HepG2 (cell line): ENCODE results near the gene CARMIL1. TPM values are rescaled to one million over a fixed set of nuclear protein-coding genes. Genes with fewer than 3 reads are reported as not detected.

Experiments used
- CCAR2 ChIP-seq: fragments of 200-400 bp; formaldehyde crosslinking; optimal IDR thresholded peaks from 2 replicates; pipeline ENCODE3; 2018; ENCODE audit warnings: low read depth, mild to moderate bottlenecking, low read length, moderate library complexity
- CENPT ChIP-seq: sonication (generic); formaldehyde crosslinking; IDR thresholded peaks from 2 replicates; pipeline ENCODE4 v1.8.0; 2022; ENCODE audit warnings: low read depth, mild to moderate bottlenecking, moderate library complexity, missing genetic modification reagents
- FLYWCH1 ChIP-seq: sonication (generic); formaldehyde crosslinking; IDR thresholded peaks from 2 replicates; pipeline ENCODE4 v1.8.1; 2023; ENCODE audit warnings: mild to moderate bottlenecking, missing genetic modification reagents
- HNRNPUL1 ChIP-seq: fragments of 200-400 bp; formaldehyde crosslinking; IDR thresholded peaks from 2 replicates; pipeline ENCODE4 v1.6.1; 2017; ENCODE audit warnings: low read depth, mild to moderate bottlenecking, low read length, moderate library complexity
- HOMEZ ChIP-seq: IDR thresholded peaks from 2 replicates; pipeline ENCODE4 v1.6.1; 2016; ENCODE audit warnings: low read depth
- KLF16 ChIP-seq, 2 experiments: sonication (generic) in 1 of 2; formaldehyde crosslinking in 1 of 2; IDR thresholded peaks; 2 replicates each; pipeline versions ENCODE4 v1.6.1 to v1.8.0; 2016 to 2023; ENCODE audit warnings: missing genetic modification reagents in 2 of 2, missing compliant biosample characterization in 1 of 2
- LCORL ChIP-seq, 2 experiments: fragments of 450-650 bp in 1 of 2; sonication (generic) in 1 of 2; formaldehyde crosslinking in 1 of 2; IDR thresholded peaks; 2 replicates each; pipeline versions ENCODE4 v1.5.0 to v1.6.1; 2017 to 2020; ENCODE audit warnings: antibody characterized with exemption in 1 of 2, missing genetic modification reagents in 1 of 2
- MAFF ChIP-seq: IDR thresholded peaks from 2 replicates; pipeline ENCODE4 v1.6.1; 2011; ENCODE audit warnings: low read depth, low read length, improper control_type of control experiment
- MIER3 ChIP-seq: IDR thresholded peaks from 2 replicates; pipeline ENCODE4 v1.6.1; 2016; ENCODE audit warnings: missing compliant biosample characterization, borderline replicate concordance
- MLX ChIP-seq: IDR thresholded peaks from 2 replicates; pipeline ENCODE4 v1.6.1; 2016
- MTF2 ChIP-seq: sonication (generic); formaldehyde crosslinking; IDR thresholded peaks from 2 replicates; pipeline ENCODE4 v1.5.0; 2020; ENCODE audit warnings: missing genetic modification reagents, borderline replicate concordance
- PAWR ChIP-seq: sonication (generic); formaldehyde crosslinking; IDR thresholded peaks from 2 replicates; pipeline ENCODE4 v1.4.0; 2020; ENCODE audit warnings: missing genetic modification reagents, mild to moderate bottlenecking, borderline replicate concordance
- REST ChIP-seq, 2 experiments: IDR thresholded peaks; 2 replicates each; pipeline ENCODE4 v1.6.1; 2011 to 2012; ENCODE audit warnings: low read length in 2 of 2, borderline replicate concordance in 1 of 2, low read depth in 1 of 2, mild to moderate bottlenecking in 1 of 2, moderate library complexity in 1 of 2
- SNAPC2 ChIP-seq: sonication (generic); formaldehyde crosslinking; IDR thresholded peaks from 2 replicates; pipeline ENCODE4 v1.8.1; 2022; ENCODE audit warnings: mild to moderate bottlenecking, missing genetic modification reagents
- ZNF274 ChIP-seq: sonication (generic); formaldehyde crosslinking; IDR thresholded peaks from 2 replicates; pipeline ENCODE4 v1.5.1; 2020; ENCODE audit warnings: mild to moderate bottlenecking, missing genetic modification reagents
- ZNF280D ChIP-seq: sonication (generic); formaldehyde crosslinking; IDR thresholded peaks from 2 replicates; pipeline ENCODE4 v1.5.1; 2020; ENCODE audit warnings: mild to moderate bottlenecking, missing genetic modification reagents
- ZNF383 ChIP-seq: sonication (generic); formaldehyde crosslinking; IDR thresholded peaks from 2 replicates; pipeline ENCODE4 v1.4.0; 2020; ENCODE audit warnings: missing genetic modification reagents, mild to moderate bottlenecking, borderline replicate concordance
- ZNF713 ChIP-seq: sonication (generic); formaldehyde crosslinking; IDR thresholded peaks from 2 replicates; pipeline ENCODE4 v1.4.0; 2020; ENCODE audit warnings: mild to moderate bottlenecking, missing genetic modification reagents
- ZNF891 ChIP-seq: sonication (generic); formaldehyde crosslinking; IDR thresholded peaks from 2 replicates; pipeline ENCODE4 v1.5.0; 2020; ENCODE audit warnings: mild to moderate bottlenecking, missing genetic modification reagents
- ZSCAN9 ChIP-seq: IDR thresholded peaks from 2 replicates; pipeline ENCODE4 v1.6.1; 2016; ENCODE audit warnings: borderline replicate concordance
- polyA plus RNA-seq, 8 experiments: library from polyadenylated mRNA; depleted of rRNA in 3 of 8; stranded (reverse) in 7 of 8; unstranded in 1 of 8; fragments of >200 nt; fragmentation: Illumina TruSeq in 4 of 8; extraction: Trizol in 4 of 8; gene quantifications; 2 replicates each; pipeline versions ENCODE4 v1.2.1 to v1.2.3, GENCODE V29; 2011 to 2016; ENCODE audit warnings: low read depth in 4 of 8, missing spikeins in 1 of 8, mixed read lengths in 1 of 8; ENCODE audit not compliant: insufficient read depth in 1 of 8
- total RNA-seq, 5 experiments: library from RNA; depleted of rRNA; stranded (reverse); fragments of >200 nt; fragmentation: Illumina TruSeq; extraction: Trizol; gene quantifications; 2 replicates each; pipeline ENCODE4 v1.2.3, GENCODE V29; 2016; ENCODE audit warnings: low read depth in 1 of 5

Gene CARMIL1
- total and polyA plus RNA-seq, 2 of the 13 experiments (the other 11 are each of a cell fraction or from before 2014, with no cell fraction given), result 1.8 to 2.6 TPM

- TF ChIP-seq SNAPC2 (CRISPR knock-in tag) (no peak), MTF2 (CRISPR knock-in tag) (no peak; the same call in none of the 2 replicates), PAWR (CRISPR knock-in tag) (no peak), ZNF280D (CRISPR knock-in tag) (0 out of 2 replicates have a peak, but pooled peaks have one; percentile 40), ZNF891 (CRISPR knock-in tag) (no peak; the same call in 1 of the 2 replicates), CCAR2 (no peak), REST (IDR thresholded peaks at IDR 0.05; ENCODE audit: borderline replicate concordance in 1 of 2, low read depth in 1 of 2, low read length in 2 of 2) (no peak), KLF16 (CRISPR knock-in tag; IDR thresholded peaks at IDR 0.05) (peak in 1 of 2 experiments; percentile 87; a peak in 1 of 4 replicates), ZSCAN9 (CRISPR knock-in tag) (no peak), ZNF274 (CRISPR knock-in tag) (0 out of 2 replicates have a peak, but pooled peaks have one; percentile 41), HNRNPUL1 (no peak), HOMEZ (no peak; the same call in 1 of the 2 replicates), FLYWCH1 (CRISPR knock-in tag) (no peak), ZNF383 (CRISPR knock-in tag) (no peak), ZNF713 (CRISPR knock-in tag) (no peak), LCORL (IDR thresholded peaks at IDR 0.05) (no peak), LCORL (CRISPR knock-in tag; IDR thresholded peaks at IDR 0.05) (peak; percentile 53; the same call in 1 of the 2 replicates), MIER3 (no peak; the same call in 1 of the 2 replicates), MAFF (no peak), MLX (CRISPR knock-in tag) (0 out of 2 replicates have a peak, but pooled peaks have one; percentile 8), CENPT (CRISPR knock-in tag) (no peak)
Observed at GRCh38 chr6:25278914-25279747, at the start of gene CARMIL1 (continued).
